ENCODE data around the gene RAD9A. TPM values are rescaled to one million over a fixed set of nuclear protein-coding genes. Genes with fewer than 3 reads are reported as not detected.

Gene RAD9A
- total RNA-seq, 2 experiments from 2014 or later: 28.8 to 30.0 TPM

DNA sequence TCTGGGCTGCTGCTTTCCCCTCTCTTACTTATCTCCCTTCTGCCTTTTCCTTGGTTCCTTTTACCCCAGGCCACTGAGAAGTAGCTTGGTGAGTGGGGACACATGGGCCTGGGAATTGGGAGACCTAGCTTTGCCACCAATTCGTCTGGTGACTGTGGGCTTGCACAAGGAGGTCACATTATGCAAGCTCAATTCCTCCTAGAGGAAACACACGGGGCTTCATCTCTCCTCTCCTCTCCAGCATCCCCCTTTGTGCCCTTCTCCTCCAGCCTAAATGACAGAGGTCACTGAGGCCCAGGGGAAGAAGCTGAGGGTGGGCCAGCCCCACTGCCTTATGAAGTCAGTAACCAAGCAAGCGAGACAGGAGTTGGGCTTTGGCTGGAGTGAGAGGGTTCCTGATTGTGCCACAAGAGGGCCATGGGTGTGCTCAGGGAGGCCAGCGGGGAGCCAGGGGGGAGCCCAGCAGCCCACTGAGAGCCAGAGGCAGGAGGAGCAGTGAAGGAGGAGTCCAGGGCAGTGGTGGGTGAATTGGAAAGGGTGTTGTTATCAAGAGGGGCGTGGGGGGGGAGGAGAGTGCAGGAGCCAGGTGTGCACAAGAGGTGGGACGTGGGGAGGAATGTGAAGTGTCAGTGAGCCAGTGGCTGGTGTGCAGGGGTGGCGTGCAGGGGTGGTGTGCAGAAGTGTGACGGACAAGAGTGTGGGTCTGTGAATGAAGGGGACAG lies 20.4 kb upstream of the RAD9A start:
- POLR2A ChIA-PET: no interaction called here

DNA sequence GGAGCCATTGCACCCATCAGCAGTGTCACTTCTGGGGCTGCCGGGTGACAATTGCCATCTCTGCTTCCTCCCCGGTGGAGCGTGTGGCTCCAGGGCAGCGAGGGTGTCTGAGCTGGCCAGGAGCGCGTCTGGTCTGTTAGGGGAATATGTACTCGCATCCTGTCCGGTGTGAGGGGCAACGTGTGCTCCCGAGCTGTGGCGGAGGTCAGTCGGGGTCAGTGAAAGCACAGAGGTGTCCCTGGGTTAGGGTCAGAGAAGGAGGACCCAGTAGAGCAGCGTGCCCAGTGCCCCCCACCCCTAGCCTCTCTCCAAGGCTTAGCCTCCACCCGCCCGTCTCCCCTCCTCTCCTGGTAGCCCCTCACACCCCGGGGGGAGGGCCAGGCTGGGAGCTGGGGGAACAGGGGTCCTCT lies 19.9 kb upstream of the RAD9A start:
- H3K27ac Mint-ChIP-seq: no peak overlapping the region
- H3K4me3 Mint-ChIP-seq: peak overlapping the region; percentile 58
- ATAC-seq (no peak), DNase-seq (no peak)
- CTCF ChIA-PET: interaction anchor here (0.6 to 4.1 kb wide), 7 partner anchors 9 to 194 kb away, joined by 3 to 44 read pairs (median 6); partner anchors contain the start of gene PPP1CA
- POLR2A ChIA-PET: no interaction called here
- peaks cover 32% of the 10 kb centered on the region for H3K27me3 Mint-ChIP-seq
- H3K36me3 Mint-ChIP-seq (ENCODE audit: low read depth): no peaks in the 10 kb centered on the region
- intact Hi-C loops (cut with DNase I, micrococcal nuclease): no loop called here
- H3K4me1 Mint-ChIP-seq: peaks cover 42% of the 10 kb centered on the region
- H3K9me3 Mint-ChIP-seq (ENCODE audit: low read depth): no peaks in the 10 kb centered on the region

More for the DNA sequence above, 20.4 kb upstream of the RAD9A start:
- DNase-seq (peak; percentile 40), ATAC-seq (peak; percentile 28)
- no peaks in the 10 kb centered on the region for H3K9me3 Mint-ChIP-seq (ENCODE audit: low read depth)
- CTCF ChIA-PET: interaction anchor here (0.6 to 4.1 kb wide), 13 partner anchors 10 to 259 kb away, joined by 3 to 44 read pairs (median 6); partner anchors contain the start of gene NUDT8
- H3K27ac Mint-ChIP-seq: no peak overlapping the region
- peak overlapping the region; percentile 58 for H3K4me3 Mint-ChIP-seq
- intact Hi-C loops (cut with DNase I, micrococcal nuclease): no loop called here
- H3K4me1 Mint-ChIP-seq: peaks cover 42% of the 10 kb centered on the region
- no peaks in the 10 kb centered on the region for H3K36me3 Mint-ChIP-seq (ENCODE audit: low read depth)
- H3K27me3 Mint-ChIP-seq: peaks cover 32% of the 10 kb centered on the region

DNA sequence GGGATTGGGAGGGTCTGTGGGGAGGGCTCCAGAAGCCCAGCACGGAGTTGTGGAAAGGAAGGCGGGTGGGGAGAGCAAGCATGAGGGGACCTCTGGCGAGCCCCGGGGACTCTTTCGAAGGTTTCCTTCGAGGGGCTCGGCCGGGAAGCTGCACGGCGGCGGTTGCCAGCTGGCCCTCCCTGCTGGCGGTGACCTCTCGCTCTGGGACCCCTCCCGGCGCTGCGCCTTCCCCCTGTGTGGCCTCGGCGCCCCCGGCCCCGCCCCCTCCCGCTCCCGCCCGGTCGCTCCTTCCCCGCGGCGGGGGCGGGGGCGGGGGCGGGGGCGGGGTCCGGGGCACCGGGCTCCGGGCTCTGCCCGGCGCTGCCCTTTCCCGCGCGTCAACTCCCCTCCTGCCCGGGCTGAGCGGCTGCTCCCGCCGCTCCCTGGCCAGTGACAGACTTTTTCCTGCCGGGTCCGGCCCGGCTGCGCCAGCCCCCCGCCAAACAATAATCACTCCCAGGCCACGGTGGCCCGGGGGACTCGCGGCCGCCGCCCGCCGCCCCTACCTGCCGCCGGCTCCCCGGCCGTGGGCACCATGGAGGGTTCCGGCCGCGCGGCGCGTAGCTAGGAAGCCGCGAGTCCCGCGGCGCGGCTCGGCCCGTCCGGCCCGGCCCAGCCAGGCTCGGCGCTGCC lies 19.3 kb upstream of the RAD9A start:
- peaks cover 42% of the 10 kb centered on the region for H3K4me1 Mint-ChIP-seq
- H3K27me3 Mint-ChIP-seq: peaks cover 34% of the 10 kb centered on the region

DNA sequence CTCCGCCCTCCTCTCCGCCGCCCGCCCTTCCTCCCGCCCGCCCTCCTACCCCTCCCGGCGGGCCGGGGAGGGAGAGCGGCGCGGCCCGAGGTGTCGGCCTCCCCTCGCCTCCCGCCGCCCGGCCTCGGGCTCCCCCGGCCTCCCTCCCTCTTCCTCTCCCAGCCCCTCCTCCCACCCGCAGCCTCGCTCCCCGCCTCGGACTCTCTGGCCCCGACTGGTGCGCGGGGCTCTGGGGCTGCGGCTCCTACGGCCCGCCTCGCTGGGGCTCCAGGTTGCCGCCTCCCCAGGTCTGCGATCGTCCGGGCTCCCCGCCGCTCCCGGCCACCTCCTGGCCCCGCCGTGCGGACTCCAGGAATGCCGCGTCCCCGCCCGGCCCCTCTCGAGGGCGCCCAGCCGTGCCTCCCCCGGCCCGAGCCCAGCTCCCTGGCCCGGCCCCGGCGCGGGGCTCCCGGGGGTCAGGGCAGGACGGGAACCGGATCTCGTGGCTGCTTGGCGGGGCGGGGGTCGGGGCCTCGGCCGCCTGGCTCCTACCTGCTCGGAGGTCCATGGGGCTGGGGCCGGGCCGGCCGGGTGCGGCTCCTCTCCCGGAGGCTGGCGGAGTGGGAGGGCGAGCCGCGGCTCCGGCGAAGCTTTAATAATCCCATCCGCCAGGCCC lies 18.7 kb upstream of the RAD9A start, which contains the start of gene CLCF1:
Gene CLCF1, minus strand, starts transcription at position 606 of the 655 bp plus-strand sequence. Its CDS starts 59 bp downstream, at position 547.
- intact Hi-C loops (cut with DNase I, micrococcal nuclease): no loop called here
- Mint-ChIP-seq H3K36me3 (ENCODE audit: low read depth) (no peaks in the 10 kb centered on the region), H3K4me1 (peaks cover 40% of the 10 kb centered on the region), H3K27ac (peak within 1 kb of the TSS; percentile 75), H3K4me3 (peak within 1 kb of the TSS; percentile 73), H3K9me3 (ENCODE audit: low read depth) (no peaks in the 10 kb centered on the region), H3K27me3 (peaks cover 34% of the 10 kb centered on the region)
- DNase-seq (peak; percentile 41), ATAC-seq (peak; percentile 12)
- ChIA-PET CTCF (interaction anchor here (0.7 to 20.0 kb wide), 5 partner anchors 8 to 56 kb away, joined by 3 to 445 read pairs (median 10); partner anchors contain the start of gene POLD4), POLR2A (no interaction called here)

More for the DNA sequence above, 19.3 kb upstream of the RAD9A start:
- H3K9me3 Mint-ChIP-seq (ENCODE audit: low read depth): no peaks in the 10 kb centered on the region
- no peak overlapping the region for H3K27ac Mint-ChIP-seq
- H3K36me3 Mint-ChIP-seq (ENCODE audit: low read depth): no peaks in the 10 kb centered on the region
- ATAC-seq: no peak
- DNase-seq: no peak
- H3K4me3 Mint-ChIP-seq: no peak overlapping the region
- CTCF ChIA-PET: interaction anchor here (0.6 to 20.0 kb wide), 8 partner anchors 9 to 41 kb away, joined by 3 to 445 read pairs (median 10); partner anchors contain the start of genes POLD4 and PPP1CA
- intact Hi-C loops (cut with DNase I, micrococcal nuclease): no loop called here
- POLR2A ChIA-PET: no interaction called here

DNA sequence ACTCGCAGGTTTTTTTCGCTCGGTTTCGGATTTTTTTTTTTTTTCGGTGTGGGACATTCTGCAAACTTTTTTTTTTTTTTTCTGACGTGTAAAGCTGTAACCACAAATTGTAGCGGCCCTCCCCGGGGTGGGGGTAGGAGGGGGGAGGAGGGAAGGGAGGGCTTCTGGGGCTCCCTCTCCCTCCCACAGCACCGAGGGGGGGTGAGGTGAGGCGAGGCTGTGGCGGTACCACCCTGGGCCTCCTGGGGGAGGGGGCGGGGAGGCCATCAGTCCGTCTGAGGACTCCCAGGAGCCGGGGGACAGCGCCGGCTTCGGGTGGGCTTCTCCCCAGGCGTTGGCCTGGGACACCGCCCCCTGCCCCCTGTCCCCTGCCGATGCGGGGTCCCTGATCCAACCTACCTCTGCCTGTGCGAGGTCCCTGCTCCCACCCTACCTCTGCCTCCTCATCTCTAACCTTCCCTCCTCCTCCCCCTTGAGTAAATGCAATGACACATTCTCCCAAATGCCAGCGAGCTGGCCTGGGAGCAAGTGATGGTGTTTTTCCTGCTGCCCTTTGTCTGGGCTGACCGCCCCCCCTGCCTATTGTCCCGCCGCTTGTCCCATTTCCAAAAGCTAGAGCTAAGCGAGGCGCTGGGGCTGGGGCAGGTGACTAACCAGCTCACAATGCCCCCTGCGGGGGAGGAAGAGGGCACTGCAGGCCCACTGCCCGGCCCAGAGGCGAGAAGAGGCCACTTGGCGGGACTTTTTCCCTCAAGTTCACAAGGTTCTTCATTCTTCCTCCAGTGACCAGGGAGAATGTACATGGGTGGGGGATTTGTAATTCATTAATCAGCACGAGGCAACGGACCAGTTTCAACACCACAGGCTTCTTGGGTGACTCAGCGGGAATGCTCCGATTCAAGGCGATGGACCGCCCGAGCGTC lies 17.9 kb upstream of the RAD9A start:
- Mint-ChIP-seq H3K4me1 (peaks cover 32% of the 10 kb centered on the region), H3K4me3 (peak overlapping the region; percentile 73), H3K9me3 (ENCODE audit: low read depth) (no peaks in the 10 kb centered on the region), H3K36me3 (ENCODE audit: low read depth) (no peaks in the 10 kb centered on the region), H3K27ac (peak overlapping the region; percentile 75), H3K27me3 (peaks cover 32% of the 10 kb centered on the region)
- POLR2A ChIA-PET: no interaction called here
- CTCF ChIA-PET: interaction anchor here (0.7 to 20.0 kb wide), 9 partner anchors 9 to 199 kb away, joined by 3 to 445 read pairs (median 3); partner anchors contain the start of gene POLD4
- intact Hi-C loops (cut with DNase I, micrococcal nuclease): no loop called here
- ATAC-seq: peak; percentile 51
- DNase-seq: peak; percentile 71

DNA sequence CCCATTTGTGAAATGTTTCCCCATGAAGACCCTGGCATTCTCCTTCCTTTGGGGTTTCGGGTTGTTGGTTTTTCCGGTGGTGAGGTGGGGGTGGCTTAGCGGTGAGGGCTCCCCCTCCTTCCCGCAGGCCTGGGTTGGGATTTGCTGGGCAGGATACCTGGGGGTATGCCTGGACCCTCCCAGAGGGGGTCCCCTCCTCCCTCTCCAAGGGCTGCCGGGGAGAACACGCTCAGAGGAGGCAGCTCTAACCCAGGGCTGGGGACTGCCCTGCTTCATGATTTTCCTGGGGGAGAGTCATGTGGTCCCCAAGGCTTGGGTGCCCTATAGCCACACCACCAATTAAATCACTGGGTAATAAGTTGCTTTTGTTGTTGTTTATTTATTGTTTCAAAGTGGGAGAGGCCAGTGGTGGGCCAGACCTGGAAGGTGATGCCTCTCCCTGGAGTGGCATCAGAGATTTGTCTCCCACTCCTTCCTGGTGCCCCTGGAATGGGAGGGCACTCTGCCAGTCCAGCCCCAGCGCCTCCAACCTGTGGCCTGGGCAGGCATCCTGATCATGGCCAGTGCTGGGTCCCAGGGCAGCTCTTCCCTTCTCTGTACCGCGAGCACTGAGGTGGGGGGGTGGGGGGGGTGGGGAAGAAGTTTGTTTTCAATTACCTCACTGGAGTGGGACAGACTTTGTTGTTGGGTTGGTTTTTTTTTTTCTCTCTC lies 17.1 kb upstream of the RAD9A start:
- Mint-ChIP-seq H3K27me3 (peaks cover 30% of the 10 kb centered on the region), H3K4me3 (peak overlapping the region; percentile 71), H3K9me3 (ENCODE audit: low read depth) (no peaks in the 10 kb centered on the region), H3K36me3 (ENCODE audit: low read depth) (no peaks in the 10 kb centered on the region), H3K27ac (no peak overlapping the region), H3K4me1 (peaks cover 27% of the 10 kb centered on the region)
- intact Hi-C loops (cut with DNase I, micrococcal nuclease): no loop called here
- DNase-seq (no peak), ATAC-seq (no peak)
- ChIA-PET POLR2A (no interaction called here), CTCF (interaction anchor here (0.7 to 20.0 kb wide), 8 partner anchors 8 to 113 kb away, joined by 3 to 445 read pairs (median 3); partner anchors contain the start of gene POLD4)

DNA sequence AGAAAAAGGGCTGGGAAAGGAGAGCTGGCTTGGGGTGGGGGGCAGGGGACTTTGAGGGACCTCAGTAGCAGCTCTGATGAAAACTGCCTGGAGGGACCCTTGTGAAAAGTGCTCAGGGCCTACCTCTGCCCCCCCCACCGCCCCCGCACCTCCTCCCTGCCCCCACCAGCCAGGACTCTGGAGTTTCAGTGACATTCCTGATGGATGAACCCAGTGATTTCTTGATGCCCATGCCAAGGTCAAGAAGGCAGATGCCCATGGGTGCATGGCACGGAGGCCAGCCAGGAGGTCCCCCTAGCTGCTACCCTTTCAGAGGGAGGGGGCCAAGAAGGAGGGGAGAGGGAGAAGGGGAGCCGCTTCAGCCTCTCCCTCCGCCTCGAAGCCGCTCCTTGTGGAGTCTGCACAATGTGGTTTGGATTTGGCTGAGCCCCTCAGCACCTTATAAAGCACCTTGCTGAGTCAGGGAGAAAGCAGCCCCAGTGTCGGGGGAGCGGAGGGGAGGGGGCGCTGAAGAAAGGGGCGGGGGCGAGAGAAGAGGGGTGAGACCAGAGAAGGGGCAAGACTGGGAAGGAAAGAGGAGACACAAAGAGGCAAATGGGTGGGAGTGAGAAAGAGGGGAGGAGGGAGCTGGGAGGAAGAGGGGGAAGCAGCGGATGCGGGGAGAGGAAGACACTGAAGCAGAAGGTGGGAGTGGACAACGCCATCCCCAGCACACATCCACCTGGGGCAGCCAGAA lies 16.3 kb upstream of the RAD9A start:
- Mint-ChIP-seq H3K27me3 (peaks cover 28% of the 10 kb centered on the region), H3K4me3 (no peak overlapping the region), H3K4me1 (peaks cover 25% of the 10 kb centered on the region), H3K27ac (no peak overlapping the region), H3K9me3 (ENCODE audit: low read depth) (no peaks in the 10 kb centered on the region), H3K36me3 (ENCODE audit: low read depth) (no peaks in the 10 kb centered on the region)
- no peak for ATAC-seq
- CTCF ChIA-PET: interaction anchor here (0.7 to 20.0 kb wide), 3 partner anchors 21 to 30 kb away, joined by 3 to 445 read pairs (median 13); partner anchors contain the start of gene POLD4
- intact Hi-C loops (cut with DNase I, micrococcal nuclease): no loop called here
- no peak for DNase-seq
- POLR2A ChIA-PET: no interaction called here

DNA sequence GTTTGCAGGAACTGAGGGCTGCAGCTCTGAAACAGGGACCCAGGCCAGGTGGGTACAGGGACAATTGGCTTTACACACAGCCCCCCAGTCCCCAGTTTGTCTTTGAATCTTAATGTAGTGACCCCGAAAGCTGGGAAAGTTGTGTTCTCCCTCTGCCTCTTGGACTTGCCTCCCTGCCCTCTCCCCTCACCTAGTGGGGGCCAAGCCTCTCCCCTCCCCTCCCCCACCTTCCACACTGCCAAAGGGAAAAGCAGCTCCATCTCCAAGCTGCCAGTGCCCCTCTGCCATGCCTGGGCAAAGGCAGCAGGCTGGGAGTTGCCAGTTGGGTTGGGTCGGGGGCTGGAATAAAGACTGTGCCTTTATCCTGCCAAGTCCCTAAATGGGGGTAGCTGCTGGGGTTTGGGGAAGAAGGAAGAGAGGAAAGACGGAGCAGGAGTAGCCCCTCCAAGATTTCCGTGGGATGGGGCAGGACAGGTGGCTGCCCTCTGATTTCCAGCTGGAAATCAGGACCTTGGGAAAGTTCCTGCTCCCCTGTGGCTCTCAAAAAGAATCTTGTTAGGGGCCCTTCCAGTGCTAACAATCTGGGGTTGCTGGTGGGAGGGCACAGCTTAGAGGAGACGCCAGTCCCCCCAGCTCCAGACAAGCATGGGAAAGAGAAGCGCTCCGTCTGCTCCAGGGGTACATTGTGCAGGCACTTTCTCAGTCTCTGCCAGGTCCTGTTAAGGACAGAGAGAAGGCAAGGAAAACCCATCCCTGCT lies 15.5 kb upstream of the RAD9A start:
- ChIA-PET CTCF (interaction anchor here (0.8 to 20.0 kb wide), 4 partner anchors 11 to 238 kb away, joined by 4 to 445 read pairs (median 8); partner anchors contain the start of gene POLD4), POLR2A (no interaction called here)
- Mint-ChIP-seq H3K9me3 (ENCODE audit: low read depth) (no peaks in the 10 kb centered on the region), H3K27me3 (peaks cover 23% of the 10 kb centered on the region), H3K4me3 (no peak overlapping the region), H3K36me3 (ENCODE audit: low read depth) (no peaks in the 10 kb centered on the region), H3K27ac (no peak overlapping the region), H3K4me1 (peaks cover 20% of the 10 kb centered on the region)
- intact Hi-C loops (cut with DNase I, micrococcal nuclease): no loop called here
- ATAC-seq (no peak), DNase-seq (no peak)
